ENCODE results near the gene TFDP1. TPM values are rescaled to one million over a fixed set of nuclear protein-coding genes. Genes with fewer than 3 reads are reported as not detected.

TFDP1 gene
- total RNA-seq, 2 experiments from 2014 or later: 87.9 to 119 TPM

DNA sequence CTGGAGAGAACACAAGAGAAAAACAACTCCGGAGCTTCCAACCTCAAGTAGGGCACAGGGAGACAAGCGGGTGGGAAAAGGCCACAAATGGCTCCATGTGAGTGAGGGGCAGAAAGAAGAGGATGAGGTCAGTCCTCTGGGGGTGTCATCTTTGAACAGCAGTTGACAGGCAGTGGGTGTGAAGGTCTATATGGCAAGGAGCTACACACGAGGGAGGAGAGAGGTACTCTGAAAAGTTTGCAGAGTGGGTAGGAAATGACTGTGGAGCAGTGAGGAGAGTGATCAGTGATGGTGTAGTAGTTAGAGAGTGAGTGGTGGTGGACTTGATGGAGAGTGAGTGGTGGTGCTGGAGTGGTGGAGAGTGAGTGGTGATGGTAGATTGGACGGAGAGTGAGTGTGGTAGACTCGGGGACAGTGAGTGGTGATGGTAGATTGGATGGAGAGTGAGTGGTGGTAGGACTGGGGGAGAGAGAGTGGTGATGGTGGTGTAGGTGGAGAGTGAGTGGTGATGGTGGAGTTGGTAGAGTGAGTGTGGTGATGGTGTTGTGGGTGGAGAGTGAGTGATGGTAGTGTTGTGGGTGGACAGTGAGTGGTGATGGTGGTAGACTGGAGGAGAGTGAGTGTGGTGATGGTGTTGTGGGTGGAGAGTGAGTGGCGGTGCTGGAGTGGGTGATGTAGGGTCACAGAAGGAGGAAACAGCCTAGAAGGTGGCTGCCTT, 4.0 kb downstream of the TFDP1 start:
- intact Hi-C loops (cut with micrococcal nuclease; ENCODE audit: unreplicated experiment): loop anchor here (10.0 kb wide), 1 partner anchor 384 kb away; the partner anchor contains the start of genes CUL4A and PCID2
- Histone ChIP-seq H3K36me3 (ENCODE audit: insufficient read depth, low read length) (peaks cover 73% of the 10 kb centered on the region), H3K9me2 (ENCODE audit: insufficient read depth, low read length) (no peaks in the 10 kb centered on the region), H3K4me2 (ENCODE audit: low read length) (no peak overlapping the region), H3K27ac (ENCODE audit: low read depth, low read length, poor library complexity, severe bottlenecking) (no peak overlapping the region), H3K79me2 (ENCODE audit: insufficient read depth, low read depth, low read length) (peaks cover 72% of the 10 kb centered on the region), H3K4me1 (ENCODE audit: insufficient read depth, low read length, poor library complexity, severe bottlenecking) (peaks cover 14% of the 10 kb centered on the region), H4K20me1 (ENCODE audit: insufficient read depth, low read length) (no peaks in the 10 kb centered on the region), H2AFZ (ENCODE audit: low read length) (no peak overlapping the region), H3K9me3 (ENCODE audit: low read length) (no peaks in the 10 kb centered on the region), H3K4me3 (ENCODE audit: low read depth, low read length, poor library complexity, severe bottlenecking) (no peak overlapping the region)
- TF ChIP-seq, protein P1, sequence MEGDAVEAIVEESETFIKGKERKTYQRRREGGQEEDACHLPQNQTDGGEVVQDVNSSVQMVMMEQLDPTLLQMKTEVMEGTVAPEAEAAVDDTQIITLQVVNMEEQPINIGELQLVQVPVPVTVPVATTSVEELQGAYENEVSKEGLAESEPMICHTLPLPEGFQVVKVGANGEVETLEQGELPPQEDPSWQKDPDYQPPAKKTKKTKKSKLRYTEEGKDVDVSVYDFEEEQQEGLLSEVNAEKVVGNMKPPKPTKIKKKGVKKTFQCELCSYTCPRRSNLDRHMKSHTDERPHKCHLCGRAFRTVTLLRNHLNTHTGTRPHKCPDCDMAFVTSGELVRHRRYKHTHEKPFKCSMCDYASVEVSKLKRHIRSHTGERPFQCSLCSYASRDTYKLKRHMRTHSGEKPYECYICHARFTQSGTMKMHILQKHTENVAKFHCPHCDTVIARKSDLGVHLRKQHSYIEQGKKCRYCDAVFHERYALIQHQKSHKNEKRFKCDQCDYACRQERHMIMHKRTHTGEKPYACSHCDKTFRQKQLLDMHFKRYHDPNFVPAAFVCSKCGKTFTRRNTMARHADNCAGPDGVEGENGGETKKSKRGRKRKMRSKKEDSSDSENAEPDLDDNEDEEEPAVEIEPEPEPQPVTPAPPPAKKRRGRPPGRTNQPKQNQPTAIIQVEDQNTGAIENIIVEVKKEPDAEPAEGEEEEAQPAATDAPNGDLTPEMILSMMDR (conservative IDR thresholded peaks at IDR 0.05; ENCODE audit: low read length): no peak
- no peak for TF ChIP-seq EZH2phosphoT487 (IDR thresholded peaks at IDR 0.05; ENCODE audit: borderline replicate concordance, low read depth, low read length)
- ChIA-PET POLR2A (interaction anchor here (0.6 kb wide), 1 partner anchor 55 kb away, joined by 3 read pairs; no protein-coding TSS in a partner anchor), CTCF (ENCODE audit: unreplicated experiment) (no interaction called here)
- BruUV-seq (replicated peaks): no TSS peak
- DNase-seq (ENCODE audit: low spot score): no peak

DNA sequence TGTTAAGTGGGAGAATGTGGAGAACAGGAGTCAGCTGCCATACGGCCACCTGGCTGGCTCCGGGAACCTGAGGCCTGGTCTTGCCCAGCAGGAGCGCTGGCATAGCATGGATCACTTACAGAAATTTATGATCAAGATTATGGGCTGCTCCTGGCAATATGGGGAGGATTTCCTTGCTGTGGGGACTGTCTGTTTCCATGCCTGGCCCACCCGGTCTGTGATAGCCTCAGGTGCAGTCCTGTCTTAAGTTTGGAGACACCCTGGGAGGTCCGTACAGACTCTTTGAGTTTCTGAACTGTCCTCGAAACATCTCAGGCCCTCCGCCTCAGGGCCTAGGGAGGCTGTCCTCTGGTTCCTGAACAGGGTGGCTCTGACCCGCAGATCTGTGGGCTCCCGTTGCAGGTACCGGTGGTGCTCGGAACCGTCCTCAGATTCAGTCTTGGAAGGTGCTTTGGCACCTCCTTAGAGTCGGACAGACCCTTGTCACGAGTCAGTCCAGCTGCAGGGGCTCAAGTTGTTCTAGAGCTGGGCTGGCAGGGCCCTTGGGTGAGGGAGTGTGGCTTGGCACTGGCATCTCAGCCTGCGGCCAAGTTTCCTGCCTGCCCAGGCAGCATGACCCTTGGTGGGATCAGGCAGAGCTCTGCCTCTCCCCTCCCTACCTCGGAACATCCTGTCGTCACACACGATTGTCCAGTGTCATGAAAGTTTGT, 4.9 kb downstream of the TFDP1 start:
- ChIA-PET CTCF (ENCODE audit: unreplicated experiment) (no interaction called here), POLR2A (no interaction called here)
- H3K4me1 ChIP-seq (ENCODE audit: insufficient read depth, low read length, poor library complexity, severe bottlenecking): peaks cover 14% of the 10 kb centered on the region
- no peak overlapping the region for H3K27ac ChIP-seq (ENCODE audit: low read depth, low read length, poor library complexity, severe bottlenecking)
- H3K79me2 ChIP-seq (ENCODE audit: insufficient read depth, low read depth, low read length): peaks cover 73% of the 10 kb centered on the region
- no peak overlapping the region for H3K4me2 ChIP-seq (ENCODE audit: low read length)
- no peak overlapping the region for H3K4me3 ChIP-seq (ENCODE audit: low read depth, low read length, poor library complexity, severe bottlenecking)
- no peaks in the 10 kb centered on the region for H3K9me3 ChIP-seq (ENCODE audit: low read length)
- BruUV-seq (replicated peaks): no TSS peak
- no peak for TF ChIP-seq EZH2phosphoT487 (IDR thresholded peaks at IDR 0.05; ENCODE audit: borderline replicate concordance, low read depth, low read length)
- TF ChIP-seq, protein P1 (conservative IDR thresholded peaks at IDR 0.05; ENCODE audit: low read length): no peak
- H3K9me2 ChIP-seq (ENCODE audit: insufficient read depth, low read length): no peaks in the 10 kb centered on the region
- intact Hi-C loops (cut with micrococcal nuclease; ENCODE audit: unreplicated experiment): loop anchor here (10.0 kb wide), 1 partner anchor 385 kb away; the partner anchor contains the start of genes CUL4A and PCID2
- H4K20me1 ChIP-seq (ENCODE audit: insufficient read depth, low read length): no peaks in the 10 kb centered on the region
- DNase-seq (ENCODE audit: low spot score): no peak
- H3K36me3 ChIP-seq (ENCODE audit: insufficient read depth, low read length): peaks cover 79% of the 10 kb centered on the region
- no peak overlapping the region for H2AFZ ChIP-seq (ENCODE audit: low read length)

DNA sequence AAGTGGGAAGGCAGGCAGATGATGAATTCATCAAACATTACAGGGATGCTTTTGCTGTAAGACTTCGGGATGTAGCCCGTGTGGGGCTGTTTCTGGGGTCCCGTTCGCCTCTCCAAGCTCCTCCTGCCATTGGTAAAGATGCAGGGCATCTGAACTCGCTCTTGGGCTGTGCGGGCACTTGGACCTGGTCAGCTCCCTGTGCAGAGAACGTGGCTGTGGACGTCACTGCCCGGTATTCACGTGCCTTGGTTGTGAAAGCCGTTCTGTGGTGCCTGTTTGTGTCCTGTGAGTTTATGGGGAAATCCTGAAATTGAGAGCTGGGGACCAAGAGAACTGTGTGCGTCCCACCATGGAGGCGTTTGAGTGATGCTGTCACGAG, 5.4 kb downstream of the TFDP1 start:
- TF ChIP-seq EZH2phosphoT487 (IDR thresholded peaks at IDR 0.05; ENCODE audit: borderline replicate concordance, low read depth, low read length): no peak
- TF ChIP-seq, protein P1 (conservative IDR thresholded peaks at IDR 0.05; ENCODE audit: low read length): no peak
- intact Hi-C loops (cut with micrococcal nuclease; ENCODE audit: unreplicated experiment): loop anchor here (10.0 kb wide), 1 partner anchor 385 kb away; the partner anchor contains the start of genes CUL4A and PCID2
- H3K9me2 ChIP-seq (ENCODE audit: insufficient read depth, low read length): no peaks in the 10 kb centered on the region
- peaks cover 84% of the 10 kb centered on the region for H3K36me3 ChIP-seq (ENCODE audit: insufficient read depth, low read length)
- H3K9me3 ChIP-seq (ENCODE audit: low read length): no peaks in the 10 kb centered on the region
- H3K27ac ChIP-seq (ENCODE audit: low read depth, low read length, poor library complexity, severe bottlenecking): no peak overlapping the region
- H3K4me2 ChIP-seq (ENCODE audit: low read length): no peak overlapping the region
- no peak overlapping the region for H2AFZ ChIP-seq (ENCODE audit: low read length)
- no peaks in the 10 kb centered on the region for H4K20me1 ChIP-seq (ENCODE audit: insufficient read depth, low read length)
- BruUV-seq (replicated peaks): no TSS peak
- peaks cover 14% of the 10 kb centered on the region for H3K4me1 ChIP-seq (ENCODE audit: insufficient read depth, low read length, poor library complexity, severe bottlenecking)
- ChIA-PET CTCF (ENCODE audit: unreplicated experiment) (no interaction called here), POLR2A (no interaction called here)
- no peak for DNase-seq (ENCODE audit: low spot score)
- H3K4me3 ChIP-seq (ENCODE audit: low read depth, low read length, poor library complexity, severe bottlenecking): no peak overlapping the region
- peaks cover 79% of the 10 kb centered on the region for H3K79me2 ChIP-seq (ENCODE audit: insufficient read depth, low read depth, low read length)
